ENCODE data around the gene PCYOX1L. TPM values are rescaled to one million over a fixed set of nuclear protein-coding genes. Genes with fewer than 3 reads are reported as not detected.
"Not testable (repeated sequence)": the region's sequence is repeated elsewhere in the genome, so short reads cannot be mapped to it uniquely, and the experiment has no call there.

The PCYOX1L gene
- total RNA-seq, 1 donor from 2014 or later: 6.6 TPM

- no peak for DNase-seq
Observed at GRCh38 chr5:149392718-149393117, 34.9 kb downstream of the PCYOX1L start.

GRCh38 chr5:149394996-149395395 lies 37.1 kb downstream of the PCYOX1L start:
- H3K9me3 ChIP-seq; H3K27ac ChIP-seq; ATAC-seq; DNase-seq; H3K4me3 ChIP-seq; H3K36me3 ChIP-seq; intact Hi-C loops (cut with DNase I); H3K4me1 ChIP-seq; H3K27me3 ChIP-seq: not testable (repeated sequence)

More at GRCh38 chr5:149392718-149393117, 34.9 kb downstream of the PCYOX1L start:
- Histone ChIP-seq H3K27ac (no peak overlapping the region), H3K4me3 (no peak overlapping the region), H3K27me3 (no peaks in the 10 kb centered on the region), H3K4me1 (peaks cover 5% of the 10 kb centered on the region), H3K36me3 (no peaks in the 10 kb centered on the region), H3K9me3 (no peaks in the 10 kb centered on the region)
- ATAC-seq: no peak
- no peak for TF ChIP-seq CTCF (IDR thresholded peaks at IDR 0.05)
- intact Hi-C loops (cut with DNase I): no loop called here

GRCh38 chr5:149397530-149397929 lies 39.7 kb downstream of the PCYOX1L start:
- ATAC-seq (no peak), DNase-seq (no peak)

GRCh38 chr5:149398747-149399266 lies 41.0 kb downstream of the PCYOX1L start:
- ATAC-seq; H3K4me3 ChIP-seq; DNase-seq; H3K27ac ChIP-seq; intact Hi-C loops (cut with DNase I); H3K9me3 ChIP-seq; H3K27me3 ChIP-seq; H3K36me3 ChIP-seq; H3K4me1 ChIP-seq: not testable (repeated sequence)

More at GRCh38 chr5:149397530-149397929, 39.7 kb downstream of the PCYOX1L start:
- H3K9me3 ChIP-seq: no peaks in the 10 kb centered on the region
- intact Hi-C loops (cut with DNase I): no loop called here
- H3K36me3 ChIP-seq: no peaks in the 10 kb centered on the region
- no peaks in the 10 kb centered on the region for H3K27me3 ChIP-seq
- TF ChIP-seq CTCF (IDR thresholded peaks at IDR 0.05): no peak
- no peaks in the 10 kb centered on the region for H3K4me1 ChIP-seq
- H3K4me3 ChIP-seq: no peak overlapping the region
- no peak overlapping the region for H3K27ac ChIP-seq

- Histone ChIP-seq H3K36me3 (no peaks in the 10 kb centered on the region), H3K27ac (no peak overlapping the region), H3K9me3 (no peaks in the 10 kb centered on the region), H3K4me3 (no peak overlapping the region), H3K27me3 (no peaks in the 10 kb centered on the region), H3K4me1 (no peaks in the 10 kb centered on the region)
- ATAC-seq: no peak
- DNase-seq: no peak
- TF ChIP-seq CTCF (IDR thresholded peaks at IDR 0.05): no peak
- intact Hi-C loops (cut with DNase I): no loop called here
Observed at GRCh38 chr5:149399775-149400174, 41.9 kb downstream of the PCYOX1L start.

- Histone ChIP-seq H3K36me3 (no peaks in the 10 kb centered on the region), H3K4me1 (no peaks in the 10 kb centered on the region), H3K27me3 (no peaks in the 10 kb centered on the region), H3K9me3 (no peaks in the 10 kb centered on the region), H3K4me3 (no peak overlapping the region), H3K27ac (no peak overlapping the region)
- intact Hi-C loops (cut with DNase I): no loop called here
- TF ChIP-seq CTCF (IDR thresholded peaks at IDR 0.05): no peak
- DNase-seq (no peak), ATAC-seq (peak; percentile 46)
Observed at GRCh38 chr5:149400304-149400703, 42.5 kb downstream of the PCYOX1L start.

GRCh38 chr5:149401051-149401450 lies 43.2 kb downstream of the PCYOX1L start:
- DNase-seq (no peak), ATAC-seq (no peak)
- Histone ChIP-seq H3K27ac (no peak overlapping the region), H3K9me3 (no peaks in the 10 kb centered on the region), H3K4me3 (no peak overlapping the region), H3K4me1 (peaks cover 3% of the 10 kb centered on the region), H3K36me3 (no peaks in the 10 kb centered on the region), H3K27me3 (no peaks in the 10 kb centered on the region)
- TF ChIP-seq CTCF (IDR thresholded peaks at IDR 0.05): no peak
- intact Hi-C loops (cut with DNase I): no loop called here

Measured in upper lobe of right lung (tissue), 1 donor.